Measurements from ENCODE around the gene LPAR1. TPM values are rescaled to one million over a fixed set of nuclear protein-coding genes. Genes with fewer than 3 reads are reported as not detected.

The LPAR1 gene
- total and polyA plus RNA-seq, 2 of the 8 experiments (the other 6 are each of a cell fraction or from before 2014, with no cell fraction given): 3.4 to 5.1 TPM

GRCh38 chr9:110846215-110846614 is 192.1 kb downstream of the LPAR1 start (continued):
- TF ChIP-seq, protein P1, sequence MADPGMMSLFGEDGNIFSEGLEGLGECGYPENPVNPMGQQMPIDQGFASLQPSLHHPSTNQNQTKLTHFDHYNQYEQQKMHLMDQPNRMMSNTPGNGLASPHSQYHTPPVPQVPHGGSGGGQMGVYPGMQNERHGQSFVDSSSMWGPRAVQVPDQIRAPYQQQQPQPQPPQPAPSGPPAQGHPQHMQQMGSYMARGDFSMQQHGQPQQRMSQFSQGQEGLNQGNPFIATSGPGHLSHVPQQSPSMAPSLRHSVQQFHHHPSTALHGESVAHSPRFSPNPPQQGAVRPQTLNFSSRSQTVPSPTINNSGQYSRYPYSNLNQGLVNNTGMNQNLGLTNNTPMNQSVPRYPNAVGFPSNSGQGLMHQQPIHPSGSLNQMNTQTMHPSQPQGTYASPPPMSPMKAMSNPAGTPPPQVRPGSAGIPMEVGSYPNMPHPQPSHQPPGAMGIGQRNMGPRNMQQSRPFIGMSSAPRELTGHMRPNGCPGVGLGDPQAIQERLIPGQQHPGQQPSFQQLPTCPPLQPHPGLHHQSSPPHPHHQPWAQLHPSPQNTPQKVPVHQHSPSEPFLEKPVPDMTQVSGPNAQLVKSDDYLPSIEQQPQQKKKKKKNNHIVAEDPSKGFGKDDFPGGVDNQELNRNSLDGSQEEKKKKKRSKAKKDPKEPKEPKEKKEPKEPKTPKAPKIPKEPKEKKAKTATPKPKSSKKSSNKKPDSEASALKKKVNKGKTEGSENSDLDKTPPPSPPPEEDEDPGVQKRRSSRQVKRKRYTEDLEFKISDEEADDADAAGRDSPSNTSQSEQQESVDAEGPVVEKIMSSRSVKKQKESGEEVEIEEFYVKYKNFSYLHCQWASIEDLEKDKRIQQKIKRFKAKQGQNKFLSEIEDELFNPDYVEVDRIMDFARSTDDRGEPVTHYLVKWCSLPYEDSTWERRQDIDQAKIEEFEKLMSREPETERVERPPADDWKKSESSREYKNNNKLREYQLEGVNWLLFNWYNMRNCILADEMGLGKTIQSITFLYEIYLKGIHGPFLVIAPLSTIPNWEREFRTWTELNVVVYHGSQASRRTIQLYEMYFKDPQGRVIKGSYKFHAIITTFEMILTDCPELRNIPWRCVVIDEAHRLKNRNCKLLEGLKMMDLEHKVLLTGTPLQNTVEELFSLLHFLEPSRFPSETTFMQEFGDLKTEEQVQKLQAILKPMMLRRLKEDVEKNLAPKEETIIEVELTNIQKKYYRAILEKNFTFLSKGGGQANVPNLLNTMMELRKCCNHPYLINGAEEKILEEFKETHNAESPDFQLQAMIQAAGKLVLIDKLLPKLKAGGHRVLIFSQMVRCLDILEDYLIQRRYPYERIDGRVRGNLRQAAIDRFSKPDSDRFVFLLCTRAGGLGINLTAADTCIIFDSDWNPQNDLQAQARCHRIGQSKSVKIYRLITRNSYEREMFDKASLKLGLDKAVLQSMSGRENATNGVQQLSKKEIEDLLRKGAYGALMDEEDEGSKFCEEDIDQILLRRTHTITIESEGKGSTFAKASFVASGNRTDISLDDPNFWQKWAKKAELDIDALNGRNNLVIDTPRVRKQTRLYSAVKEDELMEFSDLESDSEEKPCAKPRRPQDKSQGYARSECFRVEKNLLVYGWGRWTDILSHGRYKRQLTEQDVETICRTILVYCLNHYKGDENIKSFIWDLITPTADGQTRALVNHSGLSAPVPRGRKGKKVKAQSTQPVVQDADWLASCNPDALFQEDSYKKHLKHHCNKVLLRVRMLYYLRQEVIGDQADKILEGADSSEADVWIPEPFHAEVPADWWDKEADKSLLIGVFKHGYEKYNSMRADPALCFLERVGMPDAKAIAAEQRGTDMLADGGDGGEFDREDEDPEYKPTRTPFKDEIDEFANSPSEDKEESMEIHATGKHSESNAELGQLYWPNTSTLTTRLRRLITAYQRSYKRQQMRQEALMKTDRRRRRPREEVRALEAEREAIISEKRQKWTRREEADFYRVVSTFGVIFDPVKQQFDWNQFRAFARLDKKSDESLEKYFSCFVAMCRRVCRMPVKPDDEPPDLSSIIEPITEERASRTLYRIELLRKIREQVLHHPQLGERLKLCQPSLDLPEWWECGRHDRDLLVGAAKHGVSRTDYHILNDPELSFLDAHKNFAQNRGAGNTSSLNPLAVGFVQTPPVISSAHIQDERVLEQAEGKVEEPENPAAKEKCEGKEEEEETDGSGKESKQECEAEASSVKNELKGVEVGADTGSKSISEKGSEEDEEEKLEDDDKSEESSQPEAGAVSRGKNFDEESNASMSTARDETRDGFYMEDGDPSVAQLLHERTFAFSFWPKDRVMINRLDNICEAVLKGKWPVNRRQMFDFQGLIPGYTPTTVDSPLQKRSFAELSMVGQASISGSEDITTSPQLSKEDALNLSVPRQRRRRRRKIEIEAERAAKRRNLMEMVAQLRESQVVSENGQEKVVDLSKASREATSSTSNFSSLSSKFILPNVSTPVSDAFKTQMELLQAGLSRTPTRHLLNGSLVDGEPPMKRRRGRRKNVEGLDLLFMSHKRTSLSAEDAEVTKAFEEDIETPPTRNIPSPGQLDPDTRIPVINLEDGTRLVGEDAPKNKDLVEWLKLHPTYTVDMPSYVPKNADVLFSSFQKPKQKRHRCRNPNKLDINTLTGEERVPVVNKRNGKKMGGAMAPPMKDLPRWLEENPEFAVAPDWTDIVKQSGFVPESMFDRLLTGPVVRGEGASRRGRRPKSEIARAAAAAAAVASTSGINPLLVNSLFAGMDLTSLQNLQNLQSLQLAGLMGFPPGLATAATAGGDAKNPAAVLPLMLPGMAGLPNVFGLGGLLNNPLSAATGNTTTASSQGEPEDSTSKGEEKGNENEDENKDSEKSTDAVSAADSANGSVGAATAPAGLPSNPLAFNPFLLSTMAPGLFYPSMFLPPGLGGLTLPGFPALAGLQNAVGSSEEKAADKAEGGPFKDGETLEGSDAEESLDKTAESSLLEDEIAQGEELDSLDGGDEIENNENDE (IDR thresholded peaks at IDR 0.05; ENCODE audit: insufficient replicate concordance, low read length): no peak
- no peak for TF ChIP-seq SP2 (IDR thresholded peaks at IDR 0.05; ENCODE audit: low read length)
